Panc1 (cell line): ENCODE results near the gene SLC10A1.

Source experiments
- POLR2AphosphoS5 ChIP-seq: IDR thresholded peaks from 2 replicates; pipeline ENCODE4 v1.6.1; 2012; ENCODE audit warnings: mild to moderate bottlenecking, low read depth, low read length, moderate library complexity
- TF ChIP-seq, protein P1 (sequence below): fragments of 450-650 bp; IDR thresholded peaks from 2 replicates; pipeline ENCODE4 v1.5.1; 2017; ENCODE audit warnings: mild to moderate bottlenecking

- TF ChIP-seq, protein P1, sequence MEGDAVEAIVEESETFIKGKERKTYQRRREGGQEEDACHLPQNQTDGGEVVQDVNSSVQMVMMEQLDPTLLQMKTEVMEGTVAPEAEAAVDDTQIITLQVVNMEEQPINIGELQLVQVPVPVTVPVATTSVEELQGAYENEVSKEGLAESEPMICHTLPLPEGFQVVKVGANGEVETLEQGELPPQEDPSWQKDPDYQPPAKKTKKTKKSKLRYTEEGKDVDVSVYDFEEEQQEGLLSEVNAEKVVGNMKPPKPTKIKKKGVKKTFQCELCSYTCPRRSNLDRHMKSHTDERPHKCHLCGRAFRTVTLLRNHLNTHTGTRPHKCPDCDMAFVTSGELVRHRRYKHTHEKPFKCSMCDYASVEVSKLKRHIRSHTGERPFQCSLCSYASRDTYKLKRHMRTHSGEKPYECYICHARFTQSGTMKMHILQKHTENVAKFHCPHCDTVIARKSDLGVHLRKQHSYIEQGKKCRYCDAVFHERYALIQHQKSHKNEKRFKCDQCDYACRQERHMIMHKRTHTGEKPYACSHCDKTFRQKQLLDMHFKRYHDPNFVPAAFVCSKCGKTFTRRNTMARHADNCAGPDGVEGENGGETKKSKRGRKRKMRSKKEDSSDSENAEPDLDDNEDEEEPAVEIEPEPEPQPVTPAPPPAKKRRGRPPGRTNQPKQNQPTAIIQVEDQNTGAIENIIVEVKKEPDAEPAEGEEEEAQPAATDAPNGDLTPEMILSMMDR = no peak
- TF ChIP-seq POLR2AphosphoS5 = no peak
These were observed 2.2 kb downstream of the SLC10A1 start for GRCh38 chr14:69794791-69795190.
